H1 (cell line): ENCODE data around the gene KDM2A. TPM values are rescaled to one million over a fixed set of nuclear protein-coding genes. Genes with fewer than 3 reads are reported as not detected.

ENCODE experiments used
- CTBP2 ChIP-seq: IDR thresholded peaks from 2 replicates; pipeline ENCODE4 v1.7.0; 2011; ENCODE audit warnings: borderline replicate concordance, mild to moderate bottlenecking, moderate library complexity, mixed read lengths, low read length; ENCODE audit not compliant: insufficient read depth, insufficient read length
- HDAC2 ChIP-seq, 2 experiments: fragments of 300-600 bp in 1 of 2; sonication (generic) in 1 of 2; IDR thresholded peaks; 2 replicates each; pipeline ENCODE4 v1.6.1; 2011 to 2012; ENCODE audit warnings: low read depth in 2 of 2, low read length in 2 of 2, mild to moderate bottlenecking in 2 of 2, moderate library complexity in 2 of 2, borderline replicate concordance in 1 of 2, inconsistent platforms in 1 of 2
- KDM4A ChIP-seq: IDR thresholded peaks from one replicate; pipeline ENCODE4 v1.7.1; 2012; ENCODE audit warnings: low read depth, mild to moderate bottlenecking, moderate library complexity, low read length, inconsistent platforms; ENCODE audit not compliant: severe bottlenecking
- POLR2A ChIP-seq, 2 experiments: IDR thresholded peaks; 1 replicate in 1 of 2; 2 replicates in 1 of 2; pipeline ENCODE4 v1.6.1; 2011; ENCODE audit warnings: low read depth in 2 of 2, low read length in 2 of 2, mild to moderate bottlenecking in 2 of 2; ENCODE audit errors: control extremely low read depth in 1 of 2
- SIN3A ChIP-seq, 2 experiments: IDR thresholded peaks in 1 of 2; conservative IDR thresholded peaks in 1 of 2; 2 replicates each; pipeline ENCODE4 v1.6.1; 2011 to 2012; ENCODE audit warnings: low read length in 2 of 2, improper control_type of control experiment in 1 of 2, low read depth in 1 of 2, mild to moderate bottlenecking in 1 of 2
- YY1 ChIP-seq: IDR thresholded peaks from 2 replicates; pipeline ENCODE4 v1.6.1; 2011; ENCODE audit warnings: low read depth, mild to moderate bottlenecking, low read length
- ZNF274 ChIP-seq: IDR thresholded peaks from 2 replicates; pipeline ENCODE4 v1.7.0; 2012; ENCODE audit warnings: low read length, borderline replicate concordance; ENCODE audit errors: extremely low read depth
- polyA plus RNA-seq, 7 experiments: library from polyadenylated mRNA; depleted of rRNA in 3 of 7; stranded (reverse) in 5 of 7; unstranded in 2 of 7; fragments of >200 nt in 5 of 7; fragments of 200-250 nt in 2 of 7; gene quantifications; 1 replicate in 5 of 7; 2 replicates in 1 of 7; 4 replicates in 1 of 7; pipeline versions ENCODE4 v1.2.1 to v1.2.3, GENCODE V29; 2011 to 2013; ENCODE audit warnings: missing spikeins in 2 of 7, mixed read lengths in 2 of 7
- total RNA-seq: library from RNA; stranded (reverse); fragmentation: NEBNext Ultra II Directional; extraction: Animal tissue kit (Norgen Biotek cat#: 25700); gene quantifications from 2 replicates; pipeline ENCODE4 v1.2.1, GENCODE V29; 2021
- TF ChIP-seq, protein P1 (sequence below): IDR thresholded peaks from 2 replicates; pipeline ENCODE4 v1.6.1; 2012; ENCODE audit warnings: low read length, inconsistent platforms

KDM2A gene
- total and polyA plus RNA-seq, 2 of the 8 experiments (the other 6 are each of a cell fraction or from before 2014, with no cell fraction given): 55.4 to 66.2 TPM

GRCh38 chr11:67118181-67118766 is 789 bp upstream of the KDM2A start (continued):
- TF ChIP-seq POLR2A (IDR thresholded peaks at IDR 0.05; ENCODE audit: control extremely low read depth in 1 of 2, low read depth in 2 of 2, low read length in 2 of 2) (0 out of 3 replicates have a peak, but pooled peaks of 1 of the 2 experiments have one; percentile 58), YY1 (peak; percentile 65; the same call in 1 of the 2 replicates), CTBP2 (no peak), SIN3A (conservative IDR thresholded peaks at IDR 0.05 in 1 of 2, IDR thresholded peaks at IDR 0.05 in 1 of 2; ENCODE audit: low read depth in 1 of 2, low read length in 2 of 2) (peak in 1 of 2 experiments; percentile 9; a peak in 1 of 4 replicates), HDAC2 (IDR thresholded peaks at IDR 0.05; ENCODE audit: borderline replicate concordance in 1 of 2, low read depth in 2 of 2, low read length in 2 of 2) (peak in 1 of 2 experiments; percentile 18; a peak in 1 of 4 replicates), KDM4A (peak; percentile 86), ZNF274 (no peak)
- TF ChIP-seq, protein P1, sequence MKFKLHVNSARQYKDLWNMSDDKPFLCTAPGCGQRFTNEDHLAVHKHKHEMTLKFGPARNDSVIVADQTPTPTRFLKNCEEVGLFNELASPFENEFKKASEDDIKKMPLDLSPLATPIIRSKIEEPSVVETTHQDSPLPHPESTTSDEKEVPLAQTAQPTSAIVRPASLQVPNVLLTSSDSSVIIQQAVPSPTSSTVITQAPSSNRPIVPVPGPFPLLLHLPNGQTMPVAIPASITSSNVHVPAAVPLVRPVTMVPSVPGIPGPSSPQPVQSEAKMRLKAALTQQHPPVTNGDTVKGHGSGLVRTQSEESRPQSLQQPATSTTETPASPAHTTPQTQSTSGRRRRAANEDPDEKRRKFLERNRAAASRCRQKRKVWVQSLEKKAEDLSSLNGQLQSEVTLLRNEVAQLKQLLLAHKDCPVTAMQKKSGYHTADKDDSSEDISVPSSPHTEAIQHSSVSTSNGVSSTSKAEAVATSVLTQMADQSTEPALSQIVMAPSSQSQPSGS: no peak
